ENCODE results near the gene PDE4D.
"Not testable (repeated sequence)": the region's sequence is repeated elsewhere in the genome, so short reads cannot be mapped to it uniquely, and the experiment has no call there.

The PDE4D gene

GRCh38 chr5:59485107-59485506, 408.4 kb downstream of the PDE4D start:
- Histone ChIP-seq H3K36me3 (replicated peaks) (no peaks in the 10 kb centered on the region), H3K4me3 (no peak overlapping the region), H3K4me1 (no peaks in the 10 kb centered on the region; the same call in 1 of the 2 replicates), H3K27me3 (ENCODE audit: low read depth) (peaks cover 2% of the 10 kb centered on the region; the same call in 1 of the 2 replicates), H3K9me3 (no peaks in the 10 kb centered on the region)
- in situ Hi-C loops (cut with MboI; ENCODE audit: low sequenced_read_pairs): loop anchor here (25.0 kb wide), 1 partner anchor 298 kb away; no protein-coding TSS in a partner anchor
- DNase-seq (ENCODE audit: low spot score in 2 of 2): no peak

GRCh38 chr5:59484618-59485017, 408.9 kb downstream of the PDE4D start:
- no peaks in the 10 kb centered on the region for H3K9me3 ChIP-seq
- in situ Hi-C loops (cut with MboI; ENCODE audit: low sequenced_read_pairs): loop anchor here (25.0 kb wide), 1 partner anchor 297 kb away; no protein-coding TSS in a partner anchor
- no peaks in the 10 kb centered on the region for H3K36me3 ChIP-seq (replicated peaks)
- H3K4me1 ChIP-seq: no peaks in the 10 kb centered on the region; the same call in 1 of the 2 replicates
- peaks cover 2% of the 10 kb centered on the region; the same call in 1 of the 2 replicates for H3K27me3 ChIP-seq (ENCODE audit: low read depth)
- no peak overlapping the region for H3K4me3 ChIP-seq
- DNase-seq (ENCODE audit: low spot score in 2 of 2): no peak

- Histone ChIP-seq H3K4me1 (no peaks in the 10 kb centered on the region; the same call in 1 of the 2 replicates), H3K36me3 (replicated peaks) (no peaks in the 10 kb centered on the region), H3K9me3 (no peaks in the 10 kb centered on the region), H3K4me3 (no peak overlapping the region), H3K27me3 (ENCODE audit: low read depth) (peaks cover 2% of the 10 kb centered on the region; the same call in 1 of the 2 replicates)
- DNase-seq (ENCODE audit: low spot score in 2 of 2): no peak
- in situ Hi-C loops (cut with MboI; ENCODE audit: low sequenced_read_pairs): loop anchor here (25.0 kb wide), 1 partner anchor 297 kb away; no protein-coding TSS in a partner anchor
Measured at GRCh38 chr5:59483971-59484472, 409.5 kb downstream of the PDE4D start.

- no peaks in the 10 kb centered on the region for H3K4me1 ChIP-seq
- no peak for DNase-seq (ENCODE audit: low spot score in 2 of 2)
- no peaks in the 10 kb centered on the region for H3K9me3 ChIP-seq
- H3K36me3 ChIP-seq (replicated peaks): no peaks in the 10 kb centered on the region
- no peaks in the 10 kb centered on the region for H3K27me3 ChIP-seq (ENCODE audit: low read depth)
- in situ Hi-C loops (cut with MboI; ENCODE audit: low sequenced_read_pairs): loop anchor here (25.0 kb wide), 1 partner anchor 292 kb away; no protein-coding TSS in a partner anchor
- H3K4me3 ChIP-seq: no peak overlapping the region
Measured at GRCh38 chr5:59479086-59479485, 414.4 kb downstream of the PDE4D start.

- H3K27me3 ChIP-seq (ENCODE audit: low read depth): no peaks in the 10 kb centered on the region
- no peaks in the 10 kb centered on the region for H3K36me3 ChIP-seq (replicated peaks)
- no peak overlapping the region for H3K4me3 ChIP-seq
- DNase-seq (ENCODE audit: low spot score in 2 of 2): no peak
- H3K4me1 ChIP-seq: no peaks in the 10 kb centered on the region
- in situ Hi-C loops (cut with MboI; ENCODE audit: low sequenced_read_pairs): no loop called here
- H3K9me3 ChIP-seq: no peaks in the 10 kb centered on the region
Measured at GRCh38 chr5:59474324-59474723, 419.2 kb downstream of the PDE4D start.

GRCh38 chr5:59473611-59474010, 419.9 kb downstream of the PDE4D start:
- Histone ChIP-seq H3K9me3 (no peaks in the 10 kb centered on the region), H3K27me3 (ENCODE audit: low read depth) (no peaks in the 10 kb centered on the region), H3K4me1 (no peaks in the 10 kb centered on the region), H3K36me3 (replicated peaks) (no peaks in the 10 kb centered on the region), H3K4me3 (no peak overlapping the region)
- no peak for DNase-seq (ENCODE audit: low spot score in 2 of 2)
- in situ Hi-C loops (cut with MboI; ENCODE audit: low sequenced_read_pairs): no loop called here

GRCh38 chr5:59471463-59471862, 422.1 kb downstream of the PDE4D start:
- no peaks in the 10 kb centered on the region for H3K9me3 ChIP-seq
- no peaks in the 10 kb centered on the region for H3K27me3 ChIP-seq (ENCODE audit: low read depth)
- no peaks in the 10 kb centered on the region for H3K36me3 ChIP-seq (replicated peaks)
- DNase-seq (ENCODE audit: low spot score in 2 of 2): no peak
- in situ Hi-C loops (cut with MboI; ENCODE audit: low sequenced_read_pairs): no loop called here
- no peak overlapping the region for H3K4me3 ChIP-seq
- H3K4me1 ChIP-seq: no peaks in the 10 kb centered on the region

GRCh38 chr5:59467969-59468368, 425.6 kb downstream of the PDE4D start:
- H3K36me3 ChIP-seq (replicated peaks): no peaks in the 10 kb centered on the region
- DNase-seq (ENCODE audit: low spot score in 2 of 2): no peak
- no peaks in the 10 kb centered on the region for H3K9me3 ChIP-seq
- H3K4me1 ChIP-seq: no peaks in the 10 kb centered on the region; the same call in 1 of the 2 replicates
- H3K4me3 ChIP-seq: no peak overlapping the region
- no peaks in the 10 kb centered on the region for H3K27me3 ChIP-seq (ENCODE audit: low read depth)
- in situ Hi-C loops (cut with MboI; ENCODE audit: low sequenced_read_pairs): no loop called here

GRCh38 chr5:59466271-59466670, 427.3 kb downstream of the PDE4D start:
- no peak for DNase-seq (ENCODE audit: low spot score in 2 of 2)
- Histone ChIP-seq H3K4me3 (no peak overlapping the region), H3K27me3 (ENCODE audit: low read depth) (0 out of 2 replicates have a peak, but pooled peaks cover 2% of the 10 kb centered on the region), H3K36me3 (replicated peaks) (no peaks in the 10 kb centered on the region), H3K9me3 (no peaks in the 10 kb centered on the region), H3K4me1 (no peaks in the 10 kb centered on the region; the same call in 1 of the 2 replicates)
- in situ Hi-C loops (cut with MboI; ENCODE audit: low sequenced_read_pairs): no loop called here

GRCh38 chr5:59464969-59465368, 428.6 kb downstream of the PDE4D start:
- no peak for DNase-seq (ENCODE audit: low spot score in 2 of 2)
- in situ Hi-C loops (cut with MboI; ENCODE audit: low sequenced_read_pairs): no loop called here
- no peaks in the 10 kb centered on the region for H3K9me3 ChIP-seq
- 0 out of 2 replicates have a peak, but pooled peaks cover 2% of the 10 kb centered on the region for H3K27me3 ChIP-seq (ENCODE audit: low read depth)
- H3K4me1 ChIP-seq: no peaks in the 10 kb centered on the region; the same call in 1 of the 2 replicates
- no peak overlapping the region for H3K4me3 ChIP-seq
- H3K36me3 ChIP-seq (replicated peaks): no peaks in the 10 kb centered on the region

GRCh38 chr5:59463618-59464166, 429.8 kb downstream of the PDE4D start:
- H3K4me3 ChIP-seq; H3K4me1 ChIP-seq; in situ Hi-C loops (cut with MboI; ENCODE audit: low sequenced_read_pairs); H3K27me3 ChIP-seq (ENCODE audit: low read depth); H3K9me3 ChIP-seq; DNase-seq (ENCODE audit: low spot score in 2 of 2); H3K36me3 ChIP-seq (replicated peaks): not testable (repeated sequence)

GRCh38 chr5:59462956-59463355, 430.6 kb downstream of the PDE4D start:
- in situ Hi-C loops (cut with MboI; ENCODE audit: low sequenced_read_pairs): no loop called here
- H3K4me1 ChIP-seq: no peaks in the 10 kb centered on the region; the same call in 1 of the 2 replicates
- H3K36me3 ChIP-seq (replicated peaks): no peaks in the 10 kb centered on the region
- no peaks in the 10 kb centered on the region for H3K9me3 ChIP-seq
- H3K27me3 ChIP-seq (ENCODE audit: low read depth): 0 out of 2 replicates have a peak, but pooled peaks cover 2% of the 10 kb centered on the region
- H3K4me3 ChIP-seq: no peak overlapping the region
- no peak for DNase-seq (ENCODE audit: low spot score in 2 of 2)

GRCh38 chr5:59460368-59461153, 433.0 kb downstream of the PDE4D start:
- Histone ChIP-seq H3K4me3 (no peak overlapping the region), H3K27me3 (ENCODE audit: low read depth) (0 out of 2 replicates have a peak, but pooled peaks cover 2% of the 10 kb centered on the region), H3K9me3 (no peaks in the 10 kb centered on the region), H3K4me1 (no peaks in the 10 kb centered on the region; the same call in 1 of the 2 replicates), H3K36me3 (replicated peaks) (no peaks in the 10 kb centered on the region)
- in situ Hi-C loops (cut with MboI; ENCODE audit: low sequenced_read_pairs): no loop called here
- no peak for DNase-seq (ENCODE audit: low spot score in 2 of 2)

Measured in HAP-1 (cell line).